Keratinocyte (primary cell): ENCODE data around the gene TUBB. TPM values are rescaled to one million over a fixed set of nuclear protein-coding genes. Genes with fewer than 3 reads are reported as not detected.

Experiments
- DNase-seq: peaks from one replicate; pipeline ENCODE4 v3.0.0-alpha.2; 2011; ENCODE audit warnings: low read depth, missing footprints, low spot score
- FAIRE-seq: peaks from 2 replicates; lab custom pipeline; 2011; peaks lifted over from hg19 to GRCh38; lab: Jason Lieb, UNC
- H2AFZ ChIP-seq: 2 replicates; pipeline ENCODE4 v1.6.0; 2012; ENCODE audit warnings: low read length, control low read depth, inconsistent platforms; ENCODE audit not compliant: control insufficient read depth
- H3K27ac ChIP-seq: 2 replicates; pipeline ENCODE4 v1.5.1; 2011; ENCODE audit warnings: low read length; ENCODE audit not compliant: control insufficient read depth, insufficient read depth
- H3K27me3 ChIP-seq: 3 replicates; pipeline ENCODE4 v1.6.0; 2011; ENCODE audit warnings: low read length; ENCODE audit not compliant: control insufficient read depth, insufficient read depth; ENCODE audit errors: extremely low read depth
- H3K36me3 ChIP-seq, 2 experiments: 2 replicates in 1 of 2; 3 replicates in 1 of 2; pipeline ENCODE4 v1.5.1; 2011; ENCODE audit warnings: low read length in 2 of 2, mild to moderate bottlenecking in 1 of 2; ENCODE audit not compliant: control insufficient read depth in 2 of 2, insufficient read depth in 2 of 2; ENCODE audit errors: extremely low read depth in 1 of 2
- H3K4me1 ChIP-seq: 3 replicates; pipeline ENCODE4 v1.5.1; 2011; ENCODE audit warnings: low read length; ENCODE audit not compliant: control insufficient read depth, insufficient read depth; ENCODE audit errors: extremely low read depth
- H3K4me2 ChIP-seq: 3 replicates; pipeline ENCODE4 v1.6.0; 2011; ENCODE audit warnings: low read depth, low read length; ENCODE audit not compliant: control insufficient read depth, insufficient read depth; ENCODE audit errors: extremely low read depth
- H3K4me3 ChIP-seq, 3 experiments: fragments of 200-600 bp in 1 of 3; sonication (generic) in 1 of 3; 2 replicates in 2 of 3; 3 replicates in 1 of 3; pipeline ENCODE4 v1.5.1; 2011 to 2016; ENCODE audit warnings: low read length in 3 of 3, mild to moderate bottlenecking in 3 of 3, control low read depth in 2 of 3, inconsistent platforms in 1 of 3, low read depth in 1 of 3, mixed read lengths in 1 of 3, mixed run types in 1 of 3, moderate library complexity in 1 of 3; ENCODE audit not compliant: control insufficient read depth in 2 of 3, insufficient read depth in 2 of 3; ENCODE audit errors: extremely low read depth in 1 of 3
- H3K79me2 ChIP-seq: 2 replicates; pipeline ENCODE4 v1.6.0; 2012; ENCODE audit warnings: low read length; ENCODE audit not compliant: control insufficient read depth, insufficient read depth
- H3K9ac ChIP-seq: 3 replicates; pipeline ENCODE4 v1.6.0; 2011; ENCODE audit warnings: low read length; ENCODE audit not compliant: control insufficient read depth, insufficient read depth; ENCODE audit errors: extremely low read depth
- H3K9me1 ChIP-seq: 3 replicates; pipeline ENCODE4 v1.6.0; 2011; ENCODE audit warnings: low read length; ENCODE audit not compliant: control insufficient read depth, insufficient read depth; ENCODE audit errors: extremely low read depth
- H3K9me3 ChIP-seq: 2 replicates; pipeline ENCODE4 v1.5.1; 2012; ENCODE audit warnings: low read depth, low read length; ENCODE audit not compliant: control insufficient read depth
- H4K20me1 ChIP-seq: 3 replicates; pipeline ENCODE4 v1.6.0; 2011; ENCODE audit warnings: low read length; ENCODE audit not compliant: control insufficient read depth, insufficient read depth; ENCODE audit errors: extremely low read depth
- CTCF ChIP-seq, 3 experiments: IDR thresholded peaks in 1 of 3; conservative IDR thresholded peaks in 1 of 3; optimal IDR thresholded peaks in 1 of 3; 2 replicates in 2 of 3; 3 replicates in 1 of 3; pipeline versions ENCODE3 to v1.5.1; 2011; ENCODE audit warnings: low read length in 3 of 3, mild to moderate bottlenecking in 3 of 3, moderate library complexity in 2 of 3, control low read depth in 1 of 3, inconsistent platforms in 1 of 3; ENCODE audit not compliant: insufficient read depth in 2 of 3; ENCODE audit errors: extremely low read depth in 1 of 3
- EZH2 ChIP-seq: IDR thresholded peaks from one replicate; pipeline ENCODE4 v1.6.1; 2012; ENCODE audit warnings: inconsistent platforms, mild to moderate bottlenecking, low read length, moderate library complexity
- dilution Hi-C: fragments of 300-500 bp; cut with MboI; formaldehyde crosslinking; loops from one replicate; pipeline ENCODE4 v1.7.0; 2020; ENCODE audit warnings: low sequenced_read_pairs; ENCODE audit not compliant: extremely low pct_ligation_motif_present
- polyA plus RNA-seq, 5 experiments: library from polyadenylated mRNA; depleted of rRNA in 3 of 5; stranded (reverse) in 3 of 5; stranded (forward) in 1 of 5; unstranded in 1 of 5; fragments of >200 nt; gene quantifications; 1 replicate in 1 of 5; 2 replicates in 3 of 5; 3 replicates in 1 of 5; pipeline versions ENCODE4 v1.2.1 to v1.2.3, GENCODE V29; 2011 to 2012; ENCODE audit warnings: missing spikeins in 2 of 5, low read depth in 1 of 5, low replicate concordance in 1 of 5

The TUBB gene
- polyA plus RNA-seq, 1 donor (not counting 4 experiments of a cell fraction or from before 2014, with no cell fraction given) = 1,159 TPM

- DNase-seq = no peak
- Histone ChIP-seq H3K4me3 (peak overlapping the region; percentile 77 to 85 (median 84)), H3K9me3 (no peaks in the 10 kb centered on the region), H3K79me2 (peaks cover 45% of the 10 kb centered on the region), H3K4me2 (peak overlapping the region; percentile 95), H3K9ac (peak overlapping the region; percentile 81), H4K20me1 (peaks cover 22% of the 10 kb centered on the region), H3K9me1 (no peaks in the 10 kb centered on the region), H3K36me3 (peaks cover 6 to 12% of the 10 kb centered on the region in 2 experiments), H2AFZ (no peak overlapping the region), H3K27ac (peak overlapping the region; percentile 83), H3K4me1 (peaks cover 30% of the 10 kb centered on the region), H3K27me3 (no peaks in the 10 kb centered on the region)
- FAIRE-seq = no peak
- dilution Hi-C loops = no loop called here
- TF ChIP-seq CTCF (optimal IDR thresholded peaks at IDR 0.05 in 1 of 3, IDR thresholded peaks at IDR 0.05 in 1 of 3, conservative IDR thresholded peaks at IDR 0.05 in 1 of 3; ENCODE audit: extremely low read depth in 1 of 3, insufficient read depth in 2 of 3, low read length in 3 of 3) (no peak), EZH2 (no peak)
These were observed 796 bp upstream of the TUBB start for GRCh38 chr6:30719356-30719755.

GRCh38 chr6:30720738-30721197, 616 bp downstream of the TUBB start:
- Histone ChIP-seq H3K4me3 (peak overlapping the region; percentile 84 to 100 (median 93)), H3K27me3 (no peaks in the 10 kb centered on the region), H2AFZ (no peak overlapping the region), H3K27ac (peak overlapping the region; percentile 92), H3K9me3 (no peaks in the 10 kb centered on the region), H4K20me1 (peaks cover 29% of the 10 kb centered on the region), H3K9me1 (no peaks in the 10 kb centered on the region), H3K4me2 (peak overlapping the region; percentile 42), H3K36me3 (peaks cover 13 to 20% of the 10 kb centered on the region in 2 experiments), H3K79me2 (peaks cover 52% of the 10 kb centered on the region), H3K4me1 (peaks cover 30% of the 10 kb centered on the region), H3K9ac (peak overlapping the region; percentile 93)
- no peak for FAIRE-seq
- DNase-seq = no peak
- dilution Hi-C loops = no loop called here
- no peak for TF ChIP-seq CTCF (optimal IDR thresholded peaks at IDR 0.05 in 1 of 3, IDR thresholded peaks at IDR 0.05 in 1 of 3, conservative IDR thresholded peaks at IDR 0.05 in 1 of 3; ENCODE audit: extremely low read depth in 1 of 3, insufficient read depth in 2 of 3, low read length in 3 of 3)
- TF ChIP-seq EZH2 = no peak
